KMS-11 (cell line): ENCODE data around the gene MPPED1.

Source experiments
- H2AFZ ChIP-seq: fragments of 200-600 bp; sonication (generic); 2 replicates; pipeline ENCODE4 v1.6.1; 2016; ENCODE audit warnings: antibody characterized with exemption, mixed run types, low read depth
- H3K27ac ChIP-seq: fragments of 200-600 bp; sonication (generic); 2 replicates; pipeline ENCODE4 v1.6.1; 2016; ENCODE audit warnings: mild to moderate bottlenecking, mixed run types
- H3K27me3 ChIP-seq: fragments of 200-600 bp; sonication (generic); 2 replicates; pipeline ENCODE4 v1.6.1; 2017; ENCODE audit warnings: mild to moderate bottlenecking, low read depth, mixed run types, moderate library complexity; ENCODE audit not compliant: insufficient read depth
- H3K36me3 ChIP-seq: fragments of 200-600 bp; sonication (generic); 2 replicates; pipeline ENCODE4 v1.6.1; 2017; ENCODE audit warnings: mild to moderate bottlenecking, mixed run types; ENCODE audit not compliant: insufficient read depth
- H3K4me1 ChIP-seq: fragments of 200-600 bp; sonication (generic); 2 replicates; pipeline ENCODE4 v1.6.1; 2016; ENCODE audit warnings: mild to moderate bottlenecking, low read depth, mixed run types; ENCODE audit not compliant: poor library complexity, severe bottlenecking
- H3K4me2 ChIP-seq: fragments of 200-600 bp; sonication (generic); 2 replicates; pipeline ENCODE4 v1.7.0; 2016; ENCODE audit warnings: mild to moderate bottlenecking, mixed run types
- H3K4me3 ChIP-seq: fragments of 200-600 bp; sonication (generic); IDR thresholded peaks from 2 replicates; pipeline ENCODE4 v1.6.1; 2017; ENCODE audit warnings: low read depth, low read length, mixed read lengths; ENCODE audit not compliant: insufficient read depth
- H3K79me2 ChIP-seq: fragments of 200-600 bp; sonication (generic); 2 replicates; pipeline ENCODE4 v1.6.1; 2016; ENCODE audit warnings: low read depth, mixed run types; ENCODE audit not compliant: insufficient read depth
- H3K9ac ChIP-seq: fragments of 200-600 bp; sonication (generic); 2 replicates; pipeline ENCODE4 v1.6.1; 2016; ENCODE audit warnings: mild to moderate bottlenecking, mixed run types
- H4K20me1 ChIP-seq: fragments of 200-600 bp; sonication (generic); 2 replicates; pipeline ENCODE4 v1.6.1; 2016; ENCODE audit warnings: mild to moderate bottlenecking, mixed run types; ENCODE audit not compliant: insufficient read depth
- TF ChIP-seq, protein P1 (sequence below): fragments of 200-600 bp; sonication (generic); conservative IDR thresholded peaks from 2 replicates; pipeline ENCODE4 v1.6.1; 2017; ENCODE audit warnings: low read depth, mild to moderate bottlenecking, antibody characterized with exemption, low read length, moderate library complexity, mixed read lengths

MPPED1 gene

GRCh38 chr22:43470253-43470652 lies 58.4 kb downstream of the MPPED1 start:
- H3K79me2 ChIP-seq: no peaks in the 10 kb centered on the region
- H3K27me3 ChIP-seq: peaks cover 10% of the 10 kb centered on the region; the same call in 1 of the 2 replicates
- TF ChIP-seq, protein P1, sequence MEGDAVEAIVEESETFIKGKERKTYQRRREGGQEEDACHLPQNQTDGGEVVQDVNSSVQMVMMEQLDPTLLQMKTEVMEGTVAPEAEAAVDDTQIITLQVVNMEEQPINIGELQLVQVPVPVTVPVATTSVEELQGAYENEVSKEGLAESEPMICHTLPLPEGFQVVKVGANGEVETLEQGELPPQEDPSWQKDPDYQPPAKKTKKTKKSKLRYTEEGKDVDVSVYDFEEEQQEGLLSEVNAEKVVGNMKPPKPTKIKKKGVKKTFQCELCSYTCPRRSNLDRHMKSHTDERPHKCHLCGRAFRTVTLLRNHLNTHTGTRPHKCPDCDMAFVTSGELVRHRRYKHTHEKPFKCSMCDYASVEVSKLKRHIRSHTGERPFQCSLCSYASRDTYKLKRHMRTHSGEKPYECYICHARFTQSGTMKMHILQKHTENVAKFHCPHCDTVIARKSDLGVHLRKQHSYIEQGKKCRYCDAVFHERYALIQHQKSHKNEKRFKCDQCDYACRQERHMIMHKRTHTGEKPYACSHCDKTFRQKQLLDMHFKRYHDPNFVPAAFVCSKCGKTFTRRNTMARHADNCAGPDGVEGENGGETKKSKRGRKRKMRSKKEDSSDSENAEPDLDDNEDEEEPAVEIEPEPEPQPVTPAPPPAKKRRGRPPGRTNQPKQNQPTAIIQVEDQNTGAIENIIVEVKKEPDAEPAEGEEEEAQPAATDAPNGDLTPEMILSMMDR: no peak
- H3K4me3 ChIP-seq: no peak overlapping the region
- no peaks in the 10 kb centered on the region for H4K20me1 ChIP-seq
- H3K9ac ChIP-seq: no peak overlapping the region
- no peaks in the 10 kb centered on the region for H3K4me1 ChIP-seq
- H2AFZ ChIP-seq: no peak overlapping the region
- H3K36me3 ChIP-seq: no peaks in the 10 kb centered on the region
- H3K27ac ChIP-seq: no peak overlapping the region
- H3K4me2 ChIP-seq: no peak overlapping the region

GRCh38 chr22:43470941-43471585 lies 59.2 kb downstream of the MPPED1 start:
- Histone ChIP-seq H3K79me2 (no peaks in the 10 kb centered on the region), H3K27ac (no peak overlapping the region), H3K9ac (no peak overlapping the region), H3K36me3 (no peaks in the 10 kb centered on the region), H3K27me3 (peaks cover 5% of the 10 kb centered on the region; the same call in 1 of the 2 replicates), H3K4me2 (no peak overlapping the region), H2AFZ (no peak overlapping the region), H3K4me1 (no peaks in the 10 kb centered on the region), H3K4me3 (no peak overlapping the region), H4K20me1 (no peaks in the 10 kb centered on the region)
- TF ChIP-seq, protein P1: no peak

DNA sequence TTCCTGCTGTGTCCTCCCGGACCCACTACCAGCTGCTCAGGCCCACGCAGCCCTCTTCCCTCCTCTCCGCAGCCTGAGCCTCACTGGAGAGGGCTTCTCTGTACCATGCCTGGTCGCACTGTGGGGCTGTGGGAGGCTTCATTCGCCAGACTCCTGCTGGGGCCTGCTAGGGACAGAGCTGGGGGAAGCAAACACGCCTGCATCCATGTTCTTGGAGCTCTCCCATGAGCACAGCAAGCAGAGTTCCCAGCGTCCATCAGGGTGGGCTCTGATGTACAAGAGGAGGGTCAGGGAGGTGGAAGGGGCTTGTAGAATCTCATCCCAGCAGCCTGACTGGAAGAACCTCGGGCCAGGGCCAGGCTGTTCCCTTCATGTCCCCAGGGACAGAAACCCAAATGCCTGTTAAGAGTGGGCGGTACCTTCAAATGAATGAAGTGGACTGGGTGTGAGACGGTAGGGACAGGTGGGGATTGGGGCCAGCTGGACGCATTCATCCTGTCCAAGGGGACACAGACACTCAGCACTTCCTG lies 59.9 kb downstream of the MPPED1 start:
- Histone ChIP-seq H4K20me1 (no peaks in the 10 kb centered on the region), H3K4me3 (no peak overlapping the region), H2AFZ (no peak overlapping the region), H3K27ac (no peak overlapping the region), H3K4me1 (no peaks in the 10 kb centered on the region), H3K9ac (no peak overlapping the region), H3K79me2 (no peaks in the 10 kb centered on the region), H3K36me3 (no peaks in the 10 kb centered on the region), H3K4me2 (no peak overlapping the region), H3K27me3 (peaks cover 5% of the 10 kb centered on the region; the same call in 1 of the 2 replicates)
- TF ChIP-seq, protein P1: no peak

GRCh38 chr22:43473031-43473430 lies 61.2 kb downstream of the MPPED1 start:
- no peak overlapping the region for H3K27ac ChIP-seq
- TF ChIP-seq, protein P1: no peak
- H3K4me2 ChIP-seq: no peak overlapping the region
- no peaks in the 10 kb centered on the region for H4K20me1 ChIP-seq
- no peak overlapping the region for H3K9ac ChIP-seq
- no peaks in the 10 kb centered on the region for H3K4me1 ChIP-seq
- no peaks in the 10 kb centered on the region for H3K79me2 ChIP-seq
- H3K36me3 ChIP-seq: no peaks in the 10 kb centered on the region
- H2AFZ ChIP-seq: no peak overlapping the region
- H3K4me3 ChIP-seq: no peak overlapping the region
- peaks cover 5% of the 10 kb centered on the region; the same call in 1 of the 2 replicates for H3K27me3 ChIP-seq
